ENCODE results near the gene IGSF5. TPM values are rescaled to one million over a fixed set of nuclear protein-coding genes. Genes with fewer than 3 reads are reported as not detected.

Gene IGSF5
- polyA plus RNA-seq, 1 donor (not counting 4 experiments of a cell fraction or from before 2014, with no cell fraction given) = not detected

GRCh38 chr21:39818557-39818956 lies 73.6 kb downstream of the IGSF5 start:
- H3K36me3 ChIP-seq (ENCODE audit: control insufficient read depth in 2 of 2, extremely low read depth in 1 of 2, insufficient read depth in 2 of 2, low read length in 2 of 2) = no peaks in the 10 kb centered on the region
- no peaks in the 10 kb centered on the region for H3K9me3 ChIP-seq (ENCODE audit: control insufficient read depth, low read depth, low read length)
- H3K4me3 ChIP-seq (ENCODE audit: control insufficient read depth in 2 of 3, extremely low read depth in 1 of 3, insufficient read depth in 2 of 3, low read depth in 1 of 3, low read length in 3 of 3) = no peak overlapping the region
- no peaks in the 10 kb centered on the region for H3K79me2 ChIP-seq (ENCODE audit: control insufficient read depth, insufficient read depth, low read length)
- no peak overlapping the region for H3K9ac ChIP-seq (ENCODE audit: control insufficient read depth, extremely low read depth, insufficient read depth, low read length)
- no peak overlapping the region for H3K27ac ChIP-seq (ENCODE audit: control insufficient read depth, insufficient read depth, low read length)
- no peak for FAIRE-seq
- no peak overlapping the region for H3K4me2 ChIP-seq (ENCODE audit: control insufficient read depth, extremely low read depth, insufficient read depth, low read depth, low read length)
- no peaks in the 10 kb centered on the region for H3K9me1 ChIP-seq (ENCODE audit: control insufficient read depth, extremely low read depth, insufficient read depth, low read length)
- no peaks in the 10 kb centered on the region for H3K4me1 ChIP-seq (ENCODE audit: control insufficient read depth, extremely low read depth, insufficient read depth, low read length)
- TF ChIP-seq CTCF (optimal IDR thresholded peaks at IDR 0.05 in 1 of 3, IDR thresholded peaks at IDR 0.05 in 1 of 3, conservative IDR thresholded peaks at IDR 0.05 in 1 of 3; ENCODE audit: extremely low read depth in 1 of 3, insufficient read depth in 2 of 3, low read length in 3 of 3) = no peak
- TF ChIP-seq EZH2 (IDR thresholded peaks at IDR 0.05; ENCODE audit: low read length) = no peak
- no peaks in the 10 kb centered on the region for H3K27me3 ChIP-seq (ENCODE audit: control insufficient read depth, extremely low read depth, insufficient read depth, low read length)
- no peak for DNase-seq (ENCODE audit: low read depth, low spot score)
- no peaks in the 10 kb centered on the region for H4K20me1 ChIP-seq (ENCODE audit: control insufficient read depth, extremely low read depth, insufficient read depth, low read length)
- H2AFZ ChIP-seq (ENCODE audit: control insufficient read depth, low read length) = no peak overlapping the region
- dilution Hi-C loops (cut with MboI; ENCODE audit: extremely low pct_ligation_motif_present, low sequenced_read_pairs) = no loop called here

- Histone ChIP-seq H3K4me3 (ENCODE audit: control insufficient read depth in 2 of 3, extremely low read depth in 1 of 3, insufficient read depth in 2 of 3, low read depth in 1 of 3, low read length in 3 of 3) (no peak overlapping the region), H3K4me2 (ENCODE audit: control insufficient read depth, extremely low read depth, insufficient read depth, low read depth, low read length) (no peak overlapping the region), H3K27ac (ENCODE audit: control insufficient read depth, insufficient read depth, low read length) (no peak overlapping the region), H3K9me3 (ENCODE audit: control insufficient read depth, low read depth, low read length) (no peaks in the 10 kb centered on the region), H4K20me1 (ENCODE audit: control insufficient read depth, extremely low read depth, insufficient read depth, low read length) (no peaks in the 10 kb centered on the region), H3K36me3 (ENCODE audit: control insufficient read depth in 2 of 2, extremely low read depth in 1 of 2, insufficient read depth in 2 of 2, low read length in 2 of 2) (no peaks in the 10 kb centered on the region), H3K4me1 (ENCODE audit: control insufficient read depth, extremely low read depth, insufficient read depth, low read length) (no peaks in the 10 kb centered on the region), H3K9ac (ENCODE audit: control insufficient read depth, extremely low read depth, insufficient read depth, low read length) (no peak overlapping the region), H3K9me1 (ENCODE audit: control insufficient read depth, extremely low read depth, insufficient read depth, low read length) (no peaks in the 10 kb centered on the region), H3K27me3 (ENCODE audit: control insufficient read depth, extremely low read depth, insufficient read depth, low read length) (no peaks in the 10 kb centered on the region), H3K79me2 (ENCODE audit: control insufficient read depth, insufficient read depth, low read length) (no peaks in the 10 kb centered on the region), H2AFZ (ENCODE audit: control insufficient read depth, low read length) (no peak overlapping the region)
- no peak for TF ChIP-seq CTCF (optimal IDR thresholded peaks at IDR 0.05 in 1 of 3, IDR thresholded peaks at IDR 0.05 in 1 of 3, conservative IDR thresholded peaks at IDR 0.05 in 1 of 3; ENCODE audit: extremely low read depth in 1 of 3, insufficient read depth in 2 of 3, low read length in 3 of 3)
- TF ChIP-seq EZH2 (IDR thresholded peaks at IDR 0.05; ENCODE audit: low read length) = no peak
- no peak for FAIRE-seq
- dilution Hi-C loops (cut with MboI; ENCODE audit: extremely low pct_ligation_motif_present, low sequenced_read_pairs) = no loop called here
- no peak for DNase-seq (ENCODE audit: low read depth, low spot score)
These were observed 77.1 kb downstream of the IGSF5 start for GRCh38 chr21:39822042-39822441.

Data from keratinocyte (primary cell).